Cardiac muscle cell (in vitro differentiated cells and primary cell): ENCODE data around the gene RTL10. TPM values are rescaled to one million over a fixed set of nuclear protein-coding genes. Genes with fewer than 3 reads are reported as not detected.

ENCODE experiments used
- DNase-seq, 2 donors: peaks; one replicate each; pipeline versions ENCODE4 v3.0.0 to v3.0.0-alpha.2; 2010 to 2017; ENCODE audit warnings: low read depth in 1 of 2, low spot score in 1 of 2
- H3K27ac ChIP-seq: fragments of 200-600 bp; sonication (generic); 2 replicates; pipeline ENCODE4 v1.5.1; 2016
- H3K27me3 ChIP-seq: fragments of 200-600 bp; sonication (generic); 2 replicates; pipeline ENCODE4 v1.6.0; 2016; ENCODE audit warnings: control low read depth
- H3K36me3 ChIP-seq: fragments of 200-600 bp; sonication (generic); 2 replicates; pipeline ENCODE4 v1.5.1; 2016; ENCODE audit warnings: control low read depth
- H3K4me1 ChIP-seq: fragments of 200-600 bp; sonication (generic); 2 replicates; pipeline ENCODE4 v1.8.1; 2017; ENCODE audit warnings: low read depth, mild to moderate bottlenecking, mixed run types
- H3K4me3 ChIP-seq: fragments of 200-600 bp; sonication (generic); 2 replicates; pipeline ENCODE4 v1.5.1; 2016; ENCODE audit warnings: mild to moderate bottlenecking
- H3K9me3 ChIP-seq: fragments of 200-600 bp; sonication (generic); 2 replicates; pipeline ENCODE4 v1.5.1; 2017; ENCODE audit warnings: low read depth, mild to moderate bottlenecking, control low read depth
- CTCF ChIP-seq: IDR thresholded peaks from 2 replicates; pipeline ENCODE4 v1.5.1; 2012; ENCODE audit warnings: low read depth, mild to moderate bottlenecking, low read length
- polyA plus RNA-seq: library from polyadenylated mRNA; unstranded; fragments of >200 nt; fragmentation: Nextera tagmentation; extraction: Ambion mirVana; gene quantifications from 2 replicates; pipeline ENCODE4 v1.2.1, GENCODE V29; 2016
- total RNA-seq: library from RNA; depleted of rRNA; stranded (reverse); fragments of >200 nt; gene quantifications from 2 replicates; pipeline ENCODE4 v1.2.3, GENCODE V29; 2016

The RTL10 gene
- total and polyA plus RNA-seq, 2 experiments from 2014 or later: 11.9 to 20.9 TPM

DNA sequence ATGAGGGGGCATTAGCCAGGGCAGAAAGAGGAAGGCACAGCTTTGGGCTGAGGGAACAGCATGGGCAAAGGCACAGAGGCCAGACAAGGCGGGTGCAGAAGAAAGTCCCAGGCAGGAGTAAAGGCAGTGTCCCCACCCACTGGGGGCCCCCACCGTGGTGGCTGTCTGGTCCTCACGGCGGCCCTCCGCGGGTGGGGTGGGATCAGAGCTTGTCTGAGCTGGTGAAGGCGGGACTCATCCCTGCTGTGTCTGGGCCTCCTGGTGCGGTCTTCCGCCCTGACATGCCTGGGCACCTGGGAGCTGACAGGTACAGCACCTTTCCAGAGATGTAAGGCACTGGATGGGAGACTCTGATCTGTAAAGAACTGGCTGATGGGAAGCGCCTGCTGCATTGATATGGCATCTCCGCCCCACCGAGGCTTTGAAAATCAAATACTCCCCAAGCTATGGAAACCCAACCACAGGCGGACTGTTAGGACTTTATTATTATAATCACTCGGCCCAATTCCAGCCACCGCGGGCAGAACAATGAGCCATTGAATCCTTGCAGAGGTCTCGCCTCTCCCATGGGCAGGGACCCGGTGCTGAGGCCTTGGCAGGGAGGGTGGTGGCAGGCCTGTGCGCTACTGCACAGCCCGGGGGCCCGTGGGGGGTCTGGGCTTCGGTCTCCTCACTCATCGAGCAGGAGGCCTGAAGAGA, 14.2 kb upstream of the RTL10 start:
- TF ChIP-seq CTCF: no peak
- no peaks in the 10 kb centered on the region for H3K27me3 ChIP-seq
- H3K27ac ChIP-seq: no peak overlapping the region
- no peak overlapping the region for H3K4me3 ChIP-seq
- H3K36me3 ChIP-seq: no peaks in the 10 kb centered on the region
- no peaks in the 10 kb centered on the region for H3K9me3 ChIP-seq
- DNase-seq: no peak
- peaks cover under 1% of the 10 kb centered on the region for H3K4me1 ChIP-seq

- no peak overlapping the region for H3K27ac ChIP-seq
- H3K36me3 ChIP-seq: no peaks in the 10 kb centered on the region
- no peak for TF ChIP-seq CTCF
- H3K9me3 ChIP-seq: no peaks in the 10 kb centered on the region
- no peaks in the 10 kb centered on the region for H3K27me3 ChIP-seq
- no peak overlapping the region for H3K4me3 ChIP-seq
- DNase-seq: no peak
- H3K4me1 ChIP-seq: no peaks in the 10 kb centered on the region
These were observed 13.7 kb upstream of the RTL10 start for GRCh38 chr22:19868333-19868732.

DNA sequence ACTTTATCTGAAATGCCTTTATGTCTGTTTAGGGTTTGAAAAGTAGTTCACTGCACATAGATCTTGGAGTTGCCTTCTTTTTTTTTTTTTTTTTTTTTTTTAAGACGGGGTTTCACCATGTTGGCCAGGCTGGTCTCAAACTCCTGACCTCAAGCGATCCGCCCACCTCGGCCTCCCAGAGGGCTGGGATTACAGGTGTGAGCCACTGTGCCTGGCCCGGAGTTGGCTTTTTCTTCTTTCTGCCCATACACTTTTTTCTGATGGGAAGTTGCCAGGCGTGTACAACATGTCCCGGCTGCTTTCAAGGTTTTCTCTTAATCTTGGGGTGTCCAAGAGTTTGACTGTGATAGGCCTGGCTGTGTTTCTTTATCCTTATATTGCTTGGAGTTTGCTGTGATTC, 12.9 kb upstream of the RTL10 start:
- Histone ChIP-seq H3K27ac (no peak overlapping the region), H3K9me3 (no peaks in the 10 kb centered on the region), H3K4me1 (no peaks in the 10 kb centered on the region), H3K4me3 (no peak overlapping the region), H3K36me3 (no peaks in the 10 kb centered on the region), H3K27me3 (no peaks in the 10 kb centered on the region)
- TF ChIP-seq CTCF: no peak
- no peak for DNase-seq

GRCh38 chr22:19866665-19867009, 12.0 kb upstream of the RTL10 start:
- no peak for TF ChIP-seq CTCF
- Histone ChIP-seq H3K36me3 (no peaks in the 10 kb centered on the region), H3K4me1 (no peaks in the 10 kb centered on the region)

DNA sequence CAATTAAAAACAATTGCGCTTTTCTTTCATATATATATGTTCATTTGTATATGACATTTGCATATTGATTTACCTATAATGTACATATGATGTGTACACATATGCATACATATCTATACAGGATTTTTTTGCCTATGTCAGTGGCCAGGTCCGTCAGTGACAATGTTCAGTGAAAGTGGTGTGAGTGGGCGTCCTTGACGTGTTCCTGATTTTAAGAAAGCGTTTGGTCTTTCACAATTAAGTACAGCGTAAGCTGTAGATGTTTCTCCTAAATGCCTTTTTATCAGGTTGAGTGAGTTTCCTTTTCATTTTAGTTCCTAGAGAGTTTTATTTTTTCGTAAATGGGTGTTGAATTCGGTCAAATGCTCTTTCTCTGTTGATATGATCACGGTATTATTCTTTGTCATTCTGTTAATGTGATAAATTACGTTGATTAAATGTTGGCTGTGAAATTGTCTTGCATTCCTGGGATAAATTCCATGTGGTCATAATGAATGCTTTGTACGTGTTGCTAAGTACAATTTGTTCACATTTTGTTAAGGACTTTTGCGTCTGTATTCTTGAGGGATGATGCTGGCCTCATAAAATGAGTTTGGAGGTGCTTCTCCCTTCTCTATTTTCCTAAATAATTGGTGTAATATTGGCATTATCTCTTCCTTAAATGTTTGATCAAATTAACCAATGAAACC, 10.6 kb upstream of the RTL10 start:
- Histone ChIP-seq H3K4me1 (no peaks in the 10 kb centered on the region), H3K27me3 (no peaks in the 10 kb centered on the region), H3K27ac (no peak overlapping the region), H3K4me3 (no peak overlapping the region), H3K36me3 (no peaks in the 10 kb centered on the region), H3K9me3 (no peaks in the 10 kb centered on the region)
- DNase-seq: peak in 1 of 2 donors; percentile 77
- TF ChIP-seq CTCF: no peak

More at GRCh38 chr22:19866665-19867009, 12.0 kb upstream of the RTL10 start:
- no peak overlapping the region for H3K27ac ChIP-seq
- H3K9me3 ChIP-seq: no peaks in the 10 kb centered on the region
- DNase-seq: no peak
- no peaks in the 10 kb centered on the region for H3K27me3 ChIP-seq
- H3K4me3 ChIP-seq: no peak overlapping the region
